AG20443 (cell line): ENCODE data around the gene CRELD2.

Experiments
- DNase-seq: peaks from one replicate; pipeline ENCODE4 v3.0.0; 2012; ENCODE audit warnings: low spot score, mixed read lengths

The CRELD2 gene

GRCh38 chr22:49967706-49968208 lies 49.3 kb downstream of the CRELD2 start:
- no peak for DNase-seq

- no peak for DNase-seq
These were observed 49.9 kb downstream of the CRELD2 start for GRCh38 chr22:49968313-49968830.

GRCh38 chr22:49968831-49969661 lies 50.6 kb downstream of the CRELD2 start:
- DNase-seq = no peak

- DNase-seq = no peak
These were observed 51.5 kb downstream of the CRELD2 start for GRCh38 chr22:49969751-49970527.

DNA sequence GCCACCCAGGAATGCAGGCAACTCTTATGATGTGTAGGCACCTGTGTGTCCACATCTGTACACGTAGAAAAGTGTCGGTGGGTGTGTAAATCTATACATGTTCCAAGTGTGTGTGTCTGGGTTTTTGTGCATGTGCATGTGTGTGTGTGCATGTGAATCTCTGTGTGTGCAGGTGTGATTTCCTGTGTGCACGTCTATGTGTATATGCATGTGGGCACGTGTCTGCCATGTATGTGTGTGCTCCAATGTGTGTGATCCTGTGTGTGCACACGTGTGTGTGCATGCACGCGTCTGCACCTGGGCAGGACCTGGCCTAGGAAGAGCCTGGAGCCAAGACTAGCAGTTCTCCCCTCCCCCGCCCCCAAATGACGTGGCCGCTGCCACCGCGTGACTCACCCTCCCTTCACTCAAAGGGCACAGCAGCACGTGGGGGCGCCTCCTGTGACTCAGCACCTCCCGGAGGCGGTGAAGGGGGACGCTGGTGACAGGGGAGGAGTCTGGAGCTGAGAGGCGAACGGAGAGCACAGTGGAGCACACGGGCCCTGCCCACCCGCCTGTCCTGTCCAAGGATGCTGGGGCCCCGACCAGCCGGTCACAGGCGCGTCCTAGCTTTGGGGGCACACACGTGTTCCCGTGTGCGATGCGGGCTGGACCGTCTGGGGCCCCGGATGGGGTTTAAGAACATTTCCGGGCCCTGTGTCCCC lies 52.2 kb downstream of the CRELD2 start:
- peak; percentile 96 for DNase-seq

- peak; percentile 81 for DNase-seq
These were observed 53.1 kb downstream of the CRELD2 start for GRCh38 chr22:49971232-49972162.

DNA sequence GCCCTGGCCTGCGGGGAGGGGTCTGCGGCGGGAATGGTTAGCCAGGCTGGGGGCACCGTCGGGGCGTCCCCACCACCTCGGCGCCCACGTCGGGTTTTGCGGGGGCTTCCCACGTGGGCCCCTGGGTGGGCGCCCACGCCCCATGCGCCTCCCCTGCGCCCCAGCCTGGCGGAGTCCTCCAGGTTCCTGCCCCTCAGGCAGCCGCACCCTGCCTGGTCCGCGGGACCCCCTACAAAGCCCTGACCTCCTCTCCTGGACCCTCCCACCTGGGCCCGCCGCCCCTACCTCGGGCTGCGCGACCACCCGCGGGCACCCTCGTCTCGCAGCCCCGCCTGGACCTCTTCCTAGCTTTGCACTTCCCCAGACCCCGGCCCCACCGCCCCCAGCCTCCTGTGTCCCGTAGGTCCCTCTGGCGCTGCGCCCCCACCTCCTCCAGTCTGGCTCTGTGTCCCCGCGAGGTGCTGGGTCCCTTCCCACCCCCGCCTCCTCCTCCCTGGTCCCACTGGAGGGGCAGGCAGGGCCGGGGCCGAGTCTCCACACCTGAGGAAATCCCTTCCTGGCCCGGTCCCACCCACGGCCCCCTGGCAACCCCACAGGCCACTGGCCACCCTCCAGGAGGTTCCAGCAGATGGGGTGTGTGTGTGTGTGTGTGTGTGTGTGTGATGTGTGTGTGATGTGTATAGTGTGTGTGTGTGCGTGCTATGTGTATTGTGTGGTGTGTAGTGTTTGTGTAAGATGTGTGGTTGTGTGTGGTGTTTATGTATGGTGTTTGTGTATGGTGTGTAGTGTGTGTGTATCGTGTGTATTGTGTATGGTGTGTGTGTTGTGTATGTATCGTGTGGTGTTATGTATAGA lies 54.0 kb downstream of the CRELD2 start:
- DNase-seq = no peak

DNA sequence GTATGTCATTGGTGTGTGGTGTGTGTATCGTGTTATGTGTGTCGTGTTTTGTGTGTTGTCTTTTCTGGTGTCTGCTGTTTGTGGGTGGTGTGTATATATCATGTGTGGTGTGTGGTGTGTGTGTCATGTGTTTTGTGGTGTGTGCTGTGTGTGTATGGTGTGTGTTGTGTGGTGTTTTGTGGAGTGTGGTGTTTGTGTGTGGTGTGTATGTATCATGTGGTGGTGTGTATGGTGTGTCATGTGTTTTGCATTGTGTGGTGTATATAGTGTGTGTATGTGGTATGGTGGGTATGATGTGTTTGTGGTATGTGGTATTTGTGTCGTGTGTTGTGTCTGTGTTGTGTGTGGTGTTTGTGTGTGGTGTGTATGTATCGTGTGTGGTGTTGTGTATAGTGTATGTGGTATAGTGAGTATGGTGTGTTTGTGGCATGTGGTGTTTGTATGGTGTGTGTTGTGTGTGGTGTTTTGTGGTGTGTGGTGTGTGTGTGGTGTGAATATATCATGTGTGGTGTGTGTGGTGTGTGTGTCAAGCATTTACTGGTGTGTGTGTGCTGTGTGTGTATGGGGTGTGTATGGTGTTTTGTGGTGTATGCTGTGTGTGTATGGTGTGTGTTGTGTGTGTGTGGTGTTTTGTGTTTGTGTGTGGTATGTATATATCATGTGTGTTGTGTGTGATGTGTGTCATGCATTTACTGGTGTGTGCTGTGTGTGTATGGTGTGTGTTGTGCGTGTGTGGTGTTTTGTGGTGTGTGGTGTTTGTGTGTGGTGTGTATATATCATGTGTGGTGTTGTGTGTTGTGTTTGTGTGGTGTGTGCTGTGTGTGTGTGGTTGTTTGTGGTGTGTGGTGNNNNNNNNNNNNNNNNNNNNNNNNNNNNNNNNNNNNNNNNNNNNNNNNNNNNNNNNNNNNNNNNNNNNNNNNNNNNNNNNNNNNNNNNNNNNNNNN lies 54.9 kb downstream of the CRELD2 start:
- no peak for DNase-seq

- no peak for DNase-seq
These were observed 57.3 kb downstream of the CRELD2 start for GRCh38 chr22:49975543-49976389.

DNA sequence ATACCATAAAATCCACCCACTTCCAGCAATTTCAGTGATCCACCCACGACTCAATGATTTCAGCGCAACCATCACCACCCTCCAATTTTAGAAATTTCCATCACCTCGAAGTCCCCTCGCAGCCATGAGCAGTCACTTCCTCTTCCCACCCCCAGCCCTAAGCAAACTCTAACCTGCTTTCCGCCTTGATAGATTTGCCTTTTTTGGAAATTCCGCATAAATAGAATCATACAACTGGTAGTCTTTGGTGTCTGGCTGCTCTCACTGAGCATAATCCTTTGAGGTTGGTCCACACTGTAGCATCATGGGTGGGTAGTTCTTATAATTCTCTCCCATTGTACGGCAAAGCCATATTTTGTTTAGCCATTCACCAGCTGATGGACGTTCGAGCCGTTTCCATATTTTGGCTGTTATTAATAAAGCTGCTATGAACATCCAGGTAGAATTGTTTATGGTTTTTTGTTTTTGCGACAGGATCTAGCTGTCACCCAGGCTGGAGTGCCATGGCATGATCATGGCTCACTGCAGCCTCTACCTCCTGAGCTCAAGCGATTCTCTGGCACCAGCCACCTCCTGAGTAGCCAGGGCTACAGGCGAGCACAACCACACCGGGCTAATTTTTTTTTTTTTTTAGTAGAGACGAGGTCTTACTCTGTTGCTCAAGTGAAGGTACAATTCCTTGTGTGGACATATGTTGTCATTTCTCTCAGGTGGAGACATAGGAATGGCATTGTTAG lies 58.2 kb downstream of the CRELD2 start:
- DNase-seq = no peak
